Muscle layer of duodenum (tissue), 2 donors: ENCODE results near the gene CDK14.

Experiments used
- H3K27ac ChIP-seq: one replicate; pipeline ENCODE4 v1.7.0; 2013; ENCODE audit warnings: mild to moderate bottlenecking, low read length
- H3K27me3 ChIP-seq: one replicate; pipeline ENCODE4 v1.7.0; 2013; ENCODE audit warnings: low read depth, mild to moderate bottlenecking, control low read depth, low read length
- H3K36me3 ChIP-seq, 2 donors: one replicate each; pipeline ENCODE4 v1.7.0; 2013; ENCODE audit warnings: low read length in 2 of 2, control low read depth in 1 of 2, mild to moderate bottlenecking in 1 of 2; ENCODE audit not compliant: insufficient read depth in 2 of 2, control insufficient read depth in 1 of 2
- H3K4me1 ChIP-seq, 2 donors: one replicate each; pipeline ENCODE4 v1.7.0; 2013; ENCODE audit warnings: low read length in 2 of 2, mild to moderate bottlenecking in 2 of 2, control low read depth in 1 of 2, moderate library complexity in 1 of 2; ENCODE audit not compliant: insufficient read depth in 2 of 2, control insufficient read depth in 1 of 2
- H3K4me3 ChIP-seq, 2 donors: one replicate each; pipeline ENCODE4 v1.7.0; 2013; ENCODE audit warnings: low read length in 2 of 2, low read depth in 1 of 2, mild to moderate bottlenecking in 1 of 2
- H3K9me3 ChIP-seq, 2 donors: one replicate each; pipeline ENCODE4 v1.7.0; 2013; ENCODE audit warnings: low read length in 2 of 2, control low read depth in 1 of 2, mild to moderate bottlenecking in 1 of 2; ENCODE audit not compliant: control insufficient read depth in 1 of 2
- donor health status: healthy.

CDK14 gene

GRCh38 chr7:90966346-90966745, 370.2 kb downstream of the CDK14 start:
- Histone ChIP-seq H3K4me3 (no peak overlapping the region), H3K27ac (no peak overlapping the region)

GRCh38 chr7:90968871-90969270, 372.8 kb downstream of the CDK14 start:
- Histone ChIP-seq H3K4me1 (no peaks in the 10 kb centered on the region), H3K4me3 (no peak overlapping the region), H3K9me3 (no peaks in the 10 kb centered on the region), H3K27me3 (no peaks in the 10 kb centered on the region), H3K36me3 (no peaks in the 10 kb centered on the region), H3K27ac (no peak overlapping the region)

More at GRCh38 chr7:90966346-90966745, 370.2 kb downstream of the CDK14 start:
- Histone ChIP-seq H3K9me3 (no peaks in the 10 kb centered on the region), H3K4me1 (no peaks in the 10 kb centered on the region), H3K36me3 (no peaks in the 10 kb centered on the region), H3K27me3 (no peaks in the 10 kb centered on the region)

GRCh38 chr7:90972906-90973550, 376.9 kb downstream of the CDK14 start:
- Histone ChIP-seq H3K36me3 (no peaks in the 10 kb centered on the region), H3K27ac (no peak overlapping the region), H3K27me3 (no peaks in the 10 kb centered on the region), H3K9me3 (no peaks in the 10 kb centered on the region), H3K4me1 (no peaks in the 10 kb centered on the region), H3K4me3 (no peak overlapping the region)

GRCh38 chr7:90977056-90977455, 380.9 kb downstream of the CDK14 start:
- no peaks in the 10 kb centered on the region for H3K36me3 ChIP-seq
- no peaks in the 10 kb centered on the region for H3K27me3 ChIP-seq
- peaks cover 0 to 2% of the 10 kb centered on the region in 2 donors for H3K9me3 ChIP-seq
- H3K4me3 ChIP-seq: no peak overlapping the region
- H3K4me1 ChIP-seq: no peaks in the 10 kb centered on the region
- no peak overlapping the region for H3K27ac ChIP-seq

- H3K27ac ChIP-seq: no peak overlapping the region
- H3K27me3 ChIP-seq: no peaks in the 10 kb centered on the region
- H3K4me1 ChIP-seq: no peaks in the 10 kb centered on the region
- H3K9me3 ChIP-seq: peaks cover 4 to 6% of the 10 kb centered on the region in 2 donors
- H3K36me3 ChIP-seq: peaks cover 0 to 5% of the 10 kb centered on the region in 2 donors
- H3K4me3 ChIP-seq: no peak overlapping the region
Observed at GRCh38 chr7:90980545-90980944, 384.4 kb downstream of the CDK14 start.

- Histone ChIP-seq H3K4me3 (no peak overlapping the region), H3K36me3 (peaks cover 0 to 5% of the 10 kb centered on the region in 2 donors), H3K4me1 (no peaks in the 10 kb centered on the region), H3K27ac (no peak overlapping the region), H3K27me3 (no peaks in the 10 kb centered on the region), H3K9me3 (peaks cover 4 to 6% of the 10 kb centered on the region in 2 donors)
Observed at GRCh38 chr7:90982228-90982627, 386.1 kb downstream of the CDK14 start.

GRCh38 chr7:90984692-90985091, 388.6 kb downstream of the CDK14 start:
- peaks cover 4 to 6% of the 10 kb centered on the region in 2 donors for H3K9me3 ChIP-seq
- H3K27me3 ChIP-seq: no peaks in the 10 kb centered on the region
- H3K27ac ChIP-seq: no peak overlapping the region

GRCh38 chr7:90988516-90988915, 392.4 kb downstream of the CDK14 start:
- Histone ChIP-seq H3K4me3 (no peak overlapping the region), H3K4me1 (no peaks in the 10 kb centered on the region), H3K27ac (no peak overlapping the region), H3K36me3 (peaks cover 0 to 5% of the 10 kb centered on the region in 2 donors), H3K27me3 (no peaks in the 10 kb centered on the region), H3K9me3 (no peaks in the 10 kb centered on the region)

More at GRCh38 chr7:90984692-90985091, 388.6 kb downstream of the CDK14 start:
- Histone ChIP-seq H3K4me1 (no peaks in the 10 kb centered on the region), H3K36me3 (peaks cover 0 to 5% of the 10 kb centered on the region in 2 donors), H3K4me3 (no peak overlapping the region)

- H3K27me3 ChIP-seq: no peaks in the 10 kb centered on the region
Observed at GRCh38 chr7:90988996-90989765, 393.1 kb downstream of the CDK14 start.

GRCh38 chr7:90994121-90994520, 398.0 kb downstream of the CDK14 start:
- H3K27me3 ChIP-seq: no peaks in the 10 kb centered on the region
- H3K4me3 ChIP-seq: no peak overlapping the region
- H3K27ac ChIP-seq: no peak overlapping the region
- H3K4me1 ChIP-seq: no peaks in the 10 kb centered on the region
- H3K36me3 ChIP-seq: no peaks in the 10 kb centered on the region
- no peaks in the 10 kb centered on the region for H3K9me3 ChIP-seq

More at GRCh38 chr7:90988996-90989765, 393.1 kb downstream of the CDK14 start:
- peaks cover 0 to 5% of the 10 kb centered on the region in 2 donors for H3K36me3 ChIP-seq
- H3K9me3 ChIP-seq: no peaks in the 10 kb centered on the region
- H3K4me1 ChIP-seq: no peaks in the 10 kb centered on the region
- no peak overlapping the region for H3K4me3 ChIP-seq
- no peak overlapping the region for H3K27ac ChIP-seq

GRCh38 chr7:90994601-90995000, 398.5 kb downstream of the CDK14 start:
- Histone ChIP-seq H3K4me1 (no peaks in the 10 kb centered on the region), H3K9me3 (no peaks in the 10 kb centered on the region), H3K4me3 (no peak overlapping the region), H3K36me3 (no peaks in the 10 kb centered on the region), H3K27me3 (no peaks in the 10 kb centered on the region), H3K27ac (no peak overlapping the region)
